ENCODE results near the gene GSTM1.
A peak's percentile ranks its signal among the peaks of the same experiment; 100 is the strongest.

The GSTM1 gene

GRCh38 chr1:109687641-109688499, at the start of gene GSTM1:
GSTM1 (plus strand) TSS chr1:109687817; CDS start chr1:109687874, 57 bp downstream.
- CTCF ChIA-PET = no interaction called here
- Mint-ChIP-seq H3K4me1 (no peaks in the 10 kb centered on the region), H3K36me3 (no peaks in the 10 kb centered on the region), H3K4me3 (no peak within 1 kb of the TSS), H3K27ac (no peak within 1 kb of the TSS), H3K27me3 (no peaks in the 10 kb centered on the region), H3K9me3 (no peaks in the 10 kb centered on the region)
- DNase-seq = no peak

- Mint-ChIP-seq H3K27me3 (peaks cover 37% of the 10 kb centered on the region), H3K4me3 (no peak overlapping the region), H3K36me3 (no peaks in the 10 kb centered on the region), H3K27ac (no peak overlapping the region), H3K4me1 (peaks cover 28% of the 10 kb centered on the region), H3K9me3 (no peaks in the 10 kb centered on the region)
- DNase-seq = no peak
- CTCF ChIA-PET = interaction anchor here (0.7 to 12.4 kb wide), 31 partner anchors 9 to 422 kb away, joined by 3 to 326 read pairs (median 9); partner anchors contain the start of genes AHCYL1, AMPD2, GNAI3 and GNAT2
These were observed 48.4 kb upstream of the GSTM1 start for GRCh38 chr1:109639063-109639840.

GRCh38 chr1:109639841-109640184, 47.8 kb upstream of the GSTM1 start:
- DNase-seq = no peak
- peaks cover 37% of the 10 kb centered on the region for H3K27me3 Mint-ChIP-seq
- H3K4me3 Mint-ChIP-seq = no peak overlapping the region
- peaks cover 23% of the 10 kb centered on the region for H3K4me1 Mint-ChIP-seq
- H3K27ac Mint-ChIP-seq = no peak overlapping the region
- CTCF ChIA-PET = interaction anchor here (0.5 to 12.4 kb wide), 51 partner anchors 9 to 422 kb away, joined by 3 to 326 read pairs (median 4); partner anchors contain the start of genes AHCYL1, AMPD2, GNAI3 and GNAT2
- H3K9me3 Mint-ChIP-seq = no peaks in the 10 kb centered on the region
- H3K36me3 Mint-ChIP-seq = no peaks in the 10 kb centered on the region

- H3K4me1 Mint-ChIP-seq = peaks cover 17% of the 10 kb centered on the region
- peak; percentile 95 for DNase-seq
- H3K9me3 Mint-ChIP-seq = no peaks in the 10 kb centered on the region
- CTCF ChIA-PET = interaction anchor here (0.5 to 12.4 kb wide), 53 partner anchors 10 to 421 kb away, joined by 3 to 326 read pairs (median 4); partner anchors contain the start of genes AHCYL1, AMPD2, GNAI3 and GNAT2
- peaks cover 40% of the 10 kb centered on the region for H3K27me3 Mint-ChIP-seq
- H3K27ac Mint-ChIP-seq = no peak overlapping the region
- H3K4me3 Mint-ChIP-seq = no peak overlapping the region
- no peaks in the 10 kb centered on the region for H3K36me3 Mint-ChIP-seq
These were observed 47.2 kb upstream of the GSTM1 start for GRCh38 chr1:109640285-109640865.

- no peak for DNase-seq
- Mint-ChIP-seq H3K4me1 (peaks cover 13% of the 10 kb centered on the region), H3K9me3 (no peaks in the 10 kb centered on the region), H3K27ac (no peak overlapping the region), H3K36me3 (no peaks in the 10 kb centered on the region), H3K4me3 (no peak overlapping the region), H3K27me3 (peaks cover 41% of the 10 kb centered on the region)
- CTCF ChIA-PET = interaction anchor here (0.8 to 12.4 kb wide), 31 partner anchors 10 to 411 kb away, joined by 3 to 326 read pairs (median 7); partner anchors contain the start of genes AHCYL1, AMPD2, GNAI3 and GNAT2
These were observed 46.4 kb upstream of the GSTM1 start for GRCh38 chr1:109641078-109641740.

GRCh38 chr1:109641861-109642260, 45.8 kb upstream of the GSTM1 start:
- H3K27ac Mint-ChIP-seq = no peak overlapping the region
- no peak overlapping the region for H3K4me3 Mint-ChIP-seq
- peaks cover 38% of the 10 kb centered on the region for H3K27me3 Mint-ChIP-seq
- H3K4me1 Mint-ChIP-seq = peaks cover 13% of the 10 kb centered on the region
- CTCF ChIA-PET = interaction anchor here (1.3 to 12.4 kb wide), 10 partner anchors 9 to 340 kb away, joined by 3 to 326 read pairs (median 37); partner anchors contain the start of genes AHCYL1, GNAI3, GPR61 and GSTM4
- DNase-seq = no peak
- no peaks in the 10 kb centered on the region for H3K9me3 Mint-ChIP-seq
- no peaks in the 10 kb centered on the region for H3K36me3 Mint-ChIP-seq

- Mint-ChIP-seq H3K4me1 (peaks cover 13% of the 10 kb centered on the region), H3K27ac (no peak overlapping the region), H3K36me3 (no peaks in the 10 kb centered on the region), H3K27me3 (peaks cover 33% of the 10 kb centered on the region), H3K4me3 (no peak overlapping the region), H3K9me3 (no peaks in the 10 kb centered on the region)
- CTCF ChIA-PET = interaction anchor here (0.6 to 12.4 kb wide), 11 partner anchors 9 to 339 kb away, joined by 3 to 326 read pairs (median 3); partner anchors contain the start of genes AHCYL1, EPS8L3 and GSTM2
- DNase-seq = no peak
These were observed 45.0 kb upstream of the GSTM1 start for GRCh38 chr1:109642626-109643025.

- Mint-ChIP-seq H3K4me1 (peaks cover 13% of the 10 kb centered on the region), H3K9me3 (no peaks in the 10 kb centered on the region), H3K27ac (peak overlapping the region; percentile 5), H3K36me3 (no peaks in the 10 kb centered on the region), H3K27me3 (peaks cover 37% of the 10 kb centered on the region), H3K4me3 (no peak overlapping the region)
- peak; percentile 92 for DNase-seq
- CTCF ChIA-PET = interaction anchor here (0.7 to 12.4 kb wide), 11 partner anchors 8 to 338 kb away, joined by 3 to 326 read pairs (median 3); partner anchors contain the start of genes AHCYL1, EPS8L3 and GSTM2
These were observed 44.0 kb upstream of the GSTM1 start for GRCh38 chr1:109643385-109644230.

- Mint-ChIP-seq H3K4me3 (no peak overlapping the region), H3K4me1 (peaks cover 13% of the 10 kb centered on the region), H3K27ac (no peak overlapping the region), H3K9me3 (no peaks in the 10 kb centered on the region), H3K27me3 (peaks cover 28% of the 10 kb centered on the region), H3K36me3 (no peaks in the 10 kb centered on the region)
- no peak for DNase-seq
- CTCF ChIA-PET = interaction anchor here (2.0 to 12.4 kb wide), 4 partner anchors 8 to 337 kb away, joined by 8 to 326 read pairs (median 72); partner anchors contain the start of gene AHCYL1
These were observed 42.9 kb upstream of the GSTM1 start for GRCh38 chr1:109644670-109645069.

- no peak overlapping the region for H3K27ac Mint-ChIP-seq
- H3K27me3 Mint-ChIP-seq = peaks cover 35% of the 10 kb centered on the region
- DNase-seq = no peak
- CTCF ChIA-PET = interaction anchor here (0.8 to 6.2 kb wide), 10 partner anchors 9 to 335 kb away, joined by 3 to 70 read pairs (median 6); partner anchors contain the start of gene AHCYL1
- peaks cover 2% of the 10 kb centered on the region for H3K4me1 Mint-ChIP-seq
- H3K9me3 Mint-ChIP-seq = no peaks in the 10 kb centered on the region
- no peak overlapping the region for H3K4me3 Mint-ChIP-seq
- H3K36me3 Mint-ChIP-seq = no peaks in the 10 kb centered on the region
These were observed 38.1 kb upstream of the GSTM1 start for GRCh38 chr1:109649491-109649914.

- DNase-seq = no peak
- Mint-ChIP-seq H3K4me1 (peaks cover 11% of the 10 kb centered on the region), H3K9me3 (no peaks in the 10 kb centered on the region), H3K27me3 (peaks cover 36% of the 10 kb centered on the region), H3K4me3 (no peak overlapping the region), H3K36me3 (no peaks in the 10 kb centered on the region), H3K27ac (no peak overlapping the region)
- CTCF ChIA-PET = interaction anchor here (0.7 to 6.2 kb wide), 9 partner anchors 10 to 334 kb away, joined by 3 to 70 read pairs (median 7); partner anchors contain the start of gene AHCYL1
These were observed 37.0 kb upstream of the GSTM1 start for GRCh38 chr1:109650609-109651008.

GRCh38 chr1:109652402-109652801, 35.2 kb upstream of the GSTM1 start:
- no peak for DNase-seq
- CTCF ChIA-PET = interaction anchor here (0.8 to 6.2 kb wide), 5 partner anchors 9 to 122 kb away, joined by 4 to 70 read pairs (median 28); no protein-coding TSS in a partner anchor
- peaks cover 43% of the 10 kb centered on the region for H3K27me3 Mint-ChIP-seq
- H3K4me1 Mint-ChIP-seq = peaks cover 21% of the 10 kb centered on the region
- no peak overlapping the region for H3K4me3 Mint-ChIP-seq
- H3K27ac Mint-ChIP-seq = no peak overlapping the region
- no peaks in the 10 kb centered on the region for H3K36me3 Mint-ChIP-seq
- H3K9me3 Mint-ChIP-seq = no peaks in the 10 kb centered on the region

Data from activated naive CD4-positive, alpha-beta T cell treated with anti-CD3 and anti-CD28 coated beads, Interleukin-2, amount 10 ng/mL, durations not matched to agents 7 days and 5 days (primary cell).